SU-DHL-6 (cell line): ENCODE data around the gene LRP6.

ENCODE experiments used
- H2AFZ ChIP-seq: fragments of 200-600 bp; sonication (generic); 2 replicates; pipeline ENCODE4 v1.6.1; 2014; ENCODE audit warnings: low read depth, mild to moderate bottlenecking, moderate library complexity, mixed read lengths, antibody characterized with exemption, low read length; ENCODE audit not compliant: severe bottlenecking
- H3F3A ChIP-seq: fragments of 200-600 bp; shearing (Covaris generic); 2 replicates; pipeline ENCODE4 v1.6.0; 2016; ENCODE audit warnings: antibody characterized with exemption, mild to moderate bottlenecking; ENCODE audit not compliant: insufficient read depth
- H3K27ac ChIP-seq: fragments of 200-600 bp; sonication (generic); 2 replicates; pipeline ENCODE4 v1.5.1; 2016; ENCODE audit warnings: low read depth, mild to moderate bottlenecking, low read length, moderate library complexity, mixed read lengths
- H3K27me3 ChIP-seq: fragments of 200-600 bp; sonication (generic), shearing (Covaris generic); 2 replicates; pipeline ENCODE4 v1.6.0; 2014; ENCODE audit warnings: mild to moderate bottlenecking, low read length
- H3K36me3 ChIP-seq: fragments of 200-600 bp; sonication (generic); 2 replicates; pipeline ENCODE4 v1.6.1; 2014; ENCODE audit warnings: mild to moderate bottlenecking, low read length, mixed read lengths
- H3K4me2 ChIP-seq: fragments of 300-600, 200-600 bp; shearing (Covaris generic), sonication (generic); 2 replicates; pipeline ENCODE4 v1.6.0; 2014; ENCODE audit warnings: low read length, low read depth, mild to moderate bottlenecking; ENCODE audit not compliant: poor library complexity, severe bottlenecking
- H3K4me3 ChIP-seq: fragments of 200-600 bp; sonication (generic); 2 replicates; pipeline ENCODE4 v1.5.1; 2014; ENCODE audit warnings: antibody characterized with exemption, low read length, mild to moderate bottlenecking, mixed read lengths; ENCODE audit not compliant: insufficient read depth, poor library complexity, severe bottlenecking
- H3K79me2 ChIP-seq: fragments of 200-600 bp; sonication (generic); 2 replicates; pipeline ENCODE4 v1.6.1; 2014; ENCODE audit warnings: mild to moderate bottlenecking, low read length, moderate library complexity; ENCODE audit not compliant: insufficient read depth
- H3K9ac ChIP-seq: fragments of 200-600 bp; sonication (generic); 2 replicates; pipeline ENCODE4 v1.7.0; 2014; ENCODE audit warnings: mild to moderate bottlenecking, low read length
- H3K9me2 ChIP-seq: fragments of 200-600 bp; sonication (generic); replicated peaks from 2 replicates; pipeline ENCODE4 v1.6.1; 2014; ENCODE audit warnings: low read length; ENCODE audit not compliant: insufficient read depth
- H3K9me3 ChIP-seq: fragments of 200-600 bp; sonication (generic); 2 replicates; pipeline ENCODE4 v1.6.1; 2014; ENCODE audit warnings: low read length, mixed read lengths; ENCODE audit not compliant: insufficient read depth
- H4K20me1 ChIP-seq: fragments of 200-600 bp; sonication (generic); 2 replicates; pipeline ENCODE4 v1.6.1; 2014; ENCODE audit warnings: low read depth, mild to moderate bottlenecking, antibody characterized with exemption, low read length, moderate library complexity, mixed read lengths
- CTCF ChIP-seq: fragments of 200-600 bp; sonication (generic); IDR thresholded peaks from one replicate; pipeline ENCODE4 v1.5.1; 2017; ENCODE audit warnings: antibody characterized with exemption, mild to moderate bottlenecking, low read length, moderate library complexity; ENCODE audit not compliant: insufficient read depth, poor library complexity, severe bottlenecking
- EZH2phosphoT487 ChIP-seq: fragments of 200-600 bp; sonication (generic), shearing (Covaris generic); conservative IDR thresholded peaks from 2 replicates; pipeline ENCODE4 v1.6.1; 2018; ENCODE audit warnings: mild to moderate bottlenecking, antibody characterized with exemption, low read length, moderate library complexity, mixed read lengths

LRP6 gene

GRCh38 chr12:12081836-12082497, 184.9 kb downstream of the LRP6 start:
- Histone ChIP-seq H3F3A (no peaks in the 10 kb centered on the region), H3K9ac (no peak overlapping the region), H3K4me3 (no peak overlapping the region), H3K27ac (no peak overlapping the region), H3K4me2 (no peak overlapping the region), H3K79me2 (no peaks in the 10 kb centered on the region), H2AFZ (no peak overlapping the region), H3K9me3 (no peaks in the 10 kb centered on the region), H3K36me3 (no peaks in the 10 kb centered on the region), H4K20me1 (no peaks in the 10 kb centered on the region), H3K27me3 (no peaks in the 10 kb centered on the region), H3K9me2 (no peaks in the 10 kb centered on the region)
- no peak for TF ChIP-seq EZH2phosphoT487
- TF ChIP-seq CTCF: no peak

GRCh38 chr12:12079291-12079690, 187.6 kb downstream of the LRP6 start:
- no peaks in the 10 kb centered on the region for H3K9me3 ChIP-seq

GRCh38 chr12:12072064-12072760, 194.6 kb downstream of the LRP6 start:
- H4K20me1 ChIP-seq: no peaks in the 10 kb centered on the region
- H3K27ac ChIP-seq: no peak overlapping the region
- no peaks in the 10 kb centered on the region for H3K27me3 ChIP-seq
- H3F3A ChIP-seq: no peaks in the 10 kb centered on the region
- H3K4me2 ChIP-seq: no peak overlapping the region
- H3K79me2 ChIP-seq: no peaks in the 10 kb centered on the region
- no peak overlapping the region for H2AFZ ChIP-seq
- TF ChIP-seq EZH2phosphoT487 (no peak), CTCF (no peak)
- H3K4me3 ChIP-seq: no peak overlapping the region
- H3K9me3 ChIP-seq: no peaks in the 10 kb centered on the region
- no peaks in the 10 kb centered on the region for H3K9me2 ChIP-seq
- H3K9ac ChIP-seq: no peak overlapping the region
- H3K36me3 ChIP-seq: no peaks in the 10 kb centered on the region

More at GRCh38 chr12:12079291-12079690, 187.6 kb downstream of the LRP6 start:
- Histone ChIP-seq H3K79me2 (no peaks in the 10 kb centered on the region), H3K36me3 (no peaks in the 10 kb centered on the region), H3F3A (no peaks in the 10 kb centered on the region), H3K27me3 (no peaks in the 10 kb centered on the region), H3K4me2 (no peak overlapping the region), H3K4me3 (no peak overlapping the region), H4K20me1 (no peaks in the 10 kb centered on the region), H3K9ac (no peak overlapping the region), H3K27ac (no peak overlapping the region), H2AFZ (no peak overlapping the region), H3K9me2 (no peaks in the 10 kb centered on the region)
- TF ChIP-seq CTCF (no peak), EZH2phosphoT487 (no peak)
